ENCODE data around the gene AREG. TPM values are rescaled to one million over a fixed set of nuclear protein-coding genes. Genes with fewer than 3 reads are reported as not detected.

The AREG gene
- total and polyA plus RNA-seq, 2 experiments from 2014 or later: 128 to 129 TPM

DNA sequence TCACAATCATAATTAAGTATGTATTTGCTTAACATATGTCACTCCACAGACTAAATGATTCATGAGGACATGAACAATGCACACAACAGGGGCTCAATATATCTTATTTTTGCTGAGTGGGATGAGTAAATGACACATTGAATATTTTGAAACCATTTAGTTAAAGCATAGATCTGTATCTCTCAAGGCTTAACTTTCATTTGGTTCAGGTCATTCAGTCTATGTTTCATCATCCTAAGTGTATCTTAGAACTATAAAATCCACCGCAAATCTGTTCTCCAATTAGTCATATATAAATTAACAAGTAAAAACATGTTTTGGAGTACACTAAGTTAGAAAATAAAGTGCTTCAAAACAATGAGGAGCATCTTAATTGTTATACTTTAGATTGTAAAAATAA is 45.8 kb downstream of the AREG start:
- no peaks in the 10 kb centered on the region for H3K9me2 ChIP-seq (replicated peaks; ENCODE audit: insufficient read depth)
- H3K79me2 ChIP-seq: no peaks in the 10 kb centered on the region
- no peak overlapping the region for H3K4me3 ChIP-seq
- H4K20me1 ChIP-seq (ENCODE audit: insufficient read depth, poor library complexity, severe bottlenecking): no peaks in the 10 kb centered on the region
- no peak for TF ChIP-seq EZH2phosphoT487 (IDR thresholded peaks at IDR 0.05; ENCODE audit: low read depth, severe bottlenecking, unreplicated experiment)
- TF ChIP-seq, protein P1, sequence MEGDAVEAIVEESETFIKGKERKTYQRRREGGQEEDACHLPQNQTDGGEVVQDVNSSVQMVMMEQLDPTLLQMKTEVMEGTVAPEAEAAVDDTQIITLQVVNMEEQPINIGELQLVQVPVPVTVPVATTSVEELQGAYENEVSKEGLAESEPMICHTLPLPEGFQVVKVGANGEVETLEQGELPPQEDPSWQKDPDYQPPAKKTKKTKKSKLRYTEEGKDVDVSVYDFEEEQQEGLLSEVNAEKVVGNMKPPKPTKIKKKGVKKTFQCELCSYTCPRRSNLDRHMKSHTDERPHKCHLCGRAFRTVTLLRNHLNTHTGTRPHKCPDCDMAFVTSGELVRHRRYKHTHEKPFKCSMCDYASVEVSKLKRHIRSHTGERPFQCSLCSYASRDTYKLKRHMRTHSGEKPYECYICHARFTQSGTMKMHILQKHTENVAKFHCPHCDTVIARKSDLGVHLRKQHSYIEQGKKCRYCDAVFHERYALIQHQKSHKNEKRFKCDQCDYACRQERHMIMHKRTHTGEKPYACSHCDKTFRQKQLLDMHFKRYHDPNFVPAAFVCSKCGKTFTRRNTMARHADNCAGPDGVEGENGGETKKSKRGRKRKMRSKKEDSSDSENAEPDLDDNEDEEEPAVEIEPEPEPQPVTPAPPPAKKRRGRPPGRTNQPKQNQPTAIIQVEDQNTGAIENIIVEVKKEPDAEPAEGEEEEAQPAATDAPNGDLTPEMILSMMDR (IDR thresholded peaks at IDR 0.05; ENCODE audit: poor library complexity): no peak
- TF ChIP-seq EZH2 (IDR thresholded peaks at IDR 0.05; ENCODE audit: borderline replicate concordance): no peak
- no peaks in the 10 kb centered on the region for H3K9me3 ChIP-seq (ENCODE audit: low read depth)
- H2AFZ ChIP-seq: no peak overlapping the region
- WGBS (ENCODE audit: low lambda C conversion rate, missing lambda C conversion rate): 79% methylated on average over 1 of the region's 1 CpG
- DNase-seq (ENCODE audit: low spot score): no peak
- no peak overlapping the region for H3K4me2 ChIP-seq
- H3K27me3 ChIP-seq: no peaks in the 10 kb centered on the region
- no peak overlapping the region for H3K27ac ChIP-seq
- H3K4me1 ChIP-seq (ENCODE audit: insufficient read depth): no peaks in the 10 kb centered on the region
- H3K36me3 ChIP-seq (replicated peaks; ENCODE audit: insufficient read depth, low read depth): no peaks in the 10 kb centered on the region

DNA sequence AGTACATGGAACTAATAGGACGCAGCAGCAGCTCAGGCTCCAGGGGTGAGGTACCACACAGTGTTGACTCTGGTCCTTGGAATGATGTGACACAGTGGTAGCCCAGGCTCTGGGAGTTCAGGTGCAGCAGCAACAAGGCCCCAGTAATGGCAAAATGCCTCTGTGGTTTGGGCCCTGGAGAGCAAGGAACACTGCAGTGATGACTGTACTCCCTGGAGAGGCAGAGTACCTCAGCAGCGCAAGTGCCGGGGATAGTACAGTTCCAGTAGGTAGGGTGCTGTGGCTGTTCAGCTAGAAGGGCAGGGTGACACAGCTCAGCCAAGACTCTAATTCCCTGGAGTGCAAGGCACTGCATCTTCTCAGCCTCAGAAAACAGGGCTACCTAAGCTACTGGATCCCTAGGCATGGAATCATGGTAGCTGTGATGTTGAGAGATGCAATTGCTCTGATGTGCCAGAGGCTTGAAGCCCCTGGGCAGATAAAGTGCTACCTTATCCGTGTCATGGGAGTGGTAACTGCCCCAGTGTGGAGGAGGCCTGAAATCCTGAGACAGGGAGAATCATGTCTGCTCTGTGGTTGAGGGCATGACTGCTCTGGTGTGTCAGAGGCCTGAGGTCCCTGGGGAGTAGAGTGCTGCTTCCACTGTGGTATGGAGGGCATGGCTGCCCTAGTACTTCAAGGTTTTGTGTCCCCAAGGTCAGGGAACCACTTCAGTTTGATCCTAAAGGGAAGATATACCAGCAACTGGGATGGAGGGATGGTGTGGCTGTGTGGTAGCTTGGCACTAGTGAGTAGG is 55.2 kb downstream of the AREG start:
- Histone ChIP-seq H3K79me2 (no peaks in the 10 kb centered on the region), H3K4me1 (ENCODE audit: insufficient read depth) (no peaks in the 10 kb centered on the region), H3K9me2 (replicated peaks; ENCODE audit: insufficient read depth) (no peaks in the 10 kb centered on the region), H4K20me1 (ENCODE audit: insufficient read depth, poor library complexity, severe bottlenecking) (no peaks in the 10 kb centered on the region), H3K4me2 (no peak overlapping the region), H3K4me3 (no peak overlapping the region), H3K27me3 (no peaks in the 10 kb centered on the region), H2AFZ (no peak overlapping the region), H3K36me3 (replicated peaks; ENCODE audit: insufficient read depth, low read depth) (no peaks in the 10 kb centered on the region), H3K9me3 (ENCODE audit: low read depth) (no peaks in the 10 kb centered on the region), H3K27ac (no peak overlapping the region)
- no peak for DNase-seq (ENCODE audit: low spot score)
- WGBS (ENCODE audit: low lambda C conversion rate, missing lambda C conversion rate): 97% methylated on average over 4 of the region's 4 CpGs
- TF ChIP-seq EZH2phosphoT487 (IDR thresholded peaks at IDR 0.05; ENCODE audit: low read depth, severe bottlenecking, unreplicated experiment): no peak
- TF ChIP-seq, protein P1 (IDR thresholded peaks at IDR 0.05; ENCODE audit: poor library complexity): no peak
- no peak for TF ChIP-seq EZH2 (IDR thresholded peaks at IDR 0.05; ENCODE audit: borderline replicate concordance)

DNA sequence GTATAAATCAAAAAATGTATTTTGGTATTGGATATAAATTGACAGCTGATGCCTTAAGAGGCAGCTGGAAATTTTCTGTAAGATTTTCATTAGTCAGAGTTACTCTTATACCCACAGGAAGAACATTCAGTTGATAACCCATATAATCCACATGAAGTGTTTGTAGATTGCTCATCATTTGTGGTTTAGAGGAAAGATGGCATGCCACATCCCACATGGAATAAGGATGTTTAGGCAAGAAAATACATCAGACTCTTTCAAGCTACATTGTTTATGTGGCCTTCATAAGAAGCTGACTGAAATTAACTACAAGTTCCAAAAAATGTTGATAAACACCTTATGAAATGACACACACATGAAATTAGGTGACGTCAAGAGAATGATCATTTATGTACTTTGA is 56.6 kb downstream of the AREG start:
- no peak for DNase-seq (ENCODE audit: low spot score)
- WGBS (ENCODE audit: low lambda C conversion rate, missing lambda C conversion rate): 76% methylated on average over 1 of the region's 1 CpG
- Histone ChIP-seq H3K9me2 (replicated peaks; ENCODE audit: insufficient read depth) (no peaks in the 10 kb centered on the region), H2AFZ (no peak overlapping the region), H3K36me3 (replicated peaks; ENCODE audit: insufficient read depth, low read depth) (no peaks in the 10 kb centered on the region), H3K79me2 (no peaks in the 10 kb centered on the region), H3K27me3 (no peaks in the 10 kb centered on the region), H3K4me3 (no peak overlapping the region), H4K20me1 (ENCODE audit: insufficient read depth, poor library complexity, severe bottlenecking) (no peaks in the 10 kb centered on the region), H3K27ac (no peak overlapping the region), H3K4me1 (ENCODE audit: insufficient read depth) (no peaks in the 10 kb centered on the region), H3K9me3 (ENCODE audit: low read depth) (no peaks in the 10 kb centered on the region), H3K4me2 (no peak overlapping the region)
- TF ChIP-seq EZH2 (IDR thresholded peaks at IDR 0.05; ENCODE audit: borderline replicate concordance) (no peak), EZH2phosphoT487 (IDR thresholded peaks at IDR 0.05; ENCODE audit: low read depth, severe bottlenecking, unreplicated experiment) (no peak)
- TF ChIP-seq, protein P1 (IDR thresholded peaks at IDR 0.05; ENCODE audit: poor library complexity): no peak
